Small intestine (tissue), 7 donors: ENCODE data around the gene TCL1B. TPM values are rescaled to one million over a fixed set of nuclear protein-coding genes. Genes with fewer than 3 reads are reported as not detected.

ENCODE experiments used
- DNase-seq, 2 donors: peaks; one replicate each; pipeline versions ENCODE4 v3.0.0 to v3.0.0-alpha.2; 2013
- FAIRE-seq: peaks from 2 replicates; lab custom pipeline; 2012; peaks lifted over from hg19 to GRCh38; lab: Jason Lieb, UNC
- H3K27ac ChIP-seq, 3 donors: one replicate each; pipeline ENCODE4 v1.5.1; 2013; ENCODE audit warnings: low read length in 2 of 3, mild to moderate bottlenecking in 2 of 3, control low read depth in 1 of 3, inconsistent platforms in 1 of 3, low read depth in 1 of 3, moderate library complexity in 1 of 3
- H3K27me3 ChIP-seq, 3 donors: one replicate each; pipeline ENCODE4 v1.6.1; 2013; ENCODE audit warnings: low read length in 3 of 3, inconsistent platforms in 1 of 3; ENCODE audit not compliant: control insufficient read depth in 3 of 3, insufficient read depth in 3 of 3
- H3K36me3 ChIP-seq, 3 donors: one replicate each; pipeline ENCODE4 v1.6.1; 2013; ENCODE audit warnings: low read length in 3 of 3, inconsistent platforms in 1 of 3, low read depth in 1 of 3, mild to moderate bottlenecking in 1 of 3, moderate library complexity in 1 of 3; ENCODE audit not compliant: control insufficient read depth in 3 of 3, insufficient read depth in 2 of 3
- H3K4me1 ChIP-seq, 3 donors: one replicate each; pipeline ENCODE4 v1.6.1; 2013; ENCODE audit warnings: low read length in 2 of 3, inconsistent platforms in 1 of 3, low read depth in 1 of 3, mild to moderate bottlenecking in 1 of 3, moderate library complexity in 1 of 3; ENCODE audit not compliant: control insufficient read depth in 3 of 3, insufficient read depth in 2 of 3
- H3K4me3 ChIP-seq, 3 donors: one replicate each; pipeline ENCODE4 v1.5.1; 2013; ENCODE audit warnings: low read length in 3 of 3, control low read depth in 1 of 3, inconsistent platforms in 1 of 3, low read depth in 1 of 3, mild to moderate bottlenecking in 1 of 3, moderate library complexity in 1 of 3
- H3K9me3 ChIP-seq, 2 donors: one replicate each; pipeline ENCODE4 v1.6.1; 2013; ENCODE audit warnings: low read depth in 1 of 2, low read length in 1 of 2; ENCODE audit not compliant: control insufficient read depth in 2 of 2, insufficient read depth in 1 of 2
- WGBS, 3 donors: extraction: QIAGEN DNeasy Blood & Tissue Kit; methylation state at CpG; one replicate each; pipeline ENCODE4 v1.1.7; 2013; 5-methylcytosine and 5-hydroxymethylcytosine counted together
- polyA plus RNA-seq, 4 donors: library from polyadenylated mRNA; stranded (reverse) in 3 of 4; unstranded in 1 of 4; fragments of 200-250 nt in 3 of 4; fragments of 120-200 nt in 1 of 4; gene quantifications; one replicate each; pipeline versions ENCODE4 v1.2.1 to v1.2.3, GENCODE V29; 2013
- donor health status: healthy with polysubstance abuse.
- donor health status: control.
- donor health status: control.
- donor health status: Bipolar disorder and iron deficiency.
- donor health status: healthy.

Gene TCL1B
- polyA plus RNA-seq, 4 donors, result 0.06 TPM; not detected in 3

GRCh38 chr14:95700221-95700976, 14.2 kb downstream of the TCL1B start:
- no peak for FAIRE-seq
- no peak for DNase-seq
- Histone ChIP-seq H3K9me3 (no peaks in the 10 kb centered on the region), H3K4me1 (no peaks in the 10 kb centered on the region), H3K27me3 (peaks cover 0 to 2% (median 0%) of the 10 kb centered on the region in 3 donors), H3K27ac (no peak overlapping the region), H3K36me3 (no peaks in the 10 kb centered on the region), H3K4me3 (no peak overlapping the region)
- WGBS, 3 donors, result 50 to 51% (median 51%) methylated on average over 5 of the region's 5 CpGs

GRCh38 chr14:95701846-95702221, 15.6 kb downstream of the TCL1B start:
- FAIRE-seq, result no peak
- WGBS, 3 donors, result 18 to 38% (median 21%) methylated on average over 4 of the region's 4 CpGs

GRCh38 chr14:95703341-95703740, 17.1 kb downstream of the TCL1B start:
- no peaks in the 10 kb centered on the region for H3K4me1 ChIP-seq
- no peak overlapping the region for H3K4me3 ChIP-seq
- H3K36me3 ChIP-seq, result no peaks in the 10 kb centered on the region
- H3K9me3 ChIP-seq, result no peaks in the 10 kb centered on the region
- FAIRE-seq, result no peak
- peaks cover 0 to 2% (median 0%) of the 10 kb centered on the region in 3 donors for H3K27me3 ChIP-seq
- H3K27ac ChIP-seq, result no peak overlapping the region
- no peak for DNase-seq
- 67 to 80% (median 71%) methylated on average over 3 of the region's 3 CpGs for WGBS, 3 donors

More at GRCh38 chr14:95701846-95702221, 15.6 kb downstream of the TCL1B start:
- no peaks in the 10 kb centered on the region for H3K36me3 ChIP-seq
- H3K27ac ChIP-seq, result no peak overlapping the region
- H3K9me3 ChIP-seq, result no peaks in the 10 kb centered on the region
- no peaks in the 10 kb centered on the region for H3K4me1 ChIP-seq
- no peak overlapping the region for H3K4me3 ChIP-seq
- peak in 1 of 2 donors; percentile 10 for DNase-seq
- H3K27me3 ChIP-seq, result peaks cover 0 to 2% (median 0%) of the 10 kb centered on the region in 3 donors

DNA sequence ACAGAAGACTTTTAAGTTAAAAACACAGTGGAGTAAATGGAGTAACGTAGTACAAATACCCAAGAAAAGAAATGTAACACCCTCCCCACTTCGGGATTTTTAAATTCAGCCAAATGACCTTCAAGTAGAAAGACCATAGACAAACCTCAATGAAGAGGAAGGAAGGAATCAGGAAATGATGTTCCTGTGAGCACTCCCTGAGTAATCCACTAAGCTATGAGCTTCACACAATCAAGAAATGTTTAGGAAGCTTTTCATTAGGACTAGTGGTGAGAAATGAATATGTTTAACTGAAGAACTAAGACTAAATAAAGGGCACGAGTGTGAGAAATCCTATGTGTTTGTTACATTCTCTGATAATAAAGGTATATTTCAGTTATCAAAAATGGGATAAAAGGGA, 17.6 kb downstream of the TCL1B start:
- no peaks in the 10 kb centered on the region for H3K9me3 ChIP-seq
- H3K4me1 ChIP-seq, result no peaks in the 10 kb centered on the region
- no peak overlapping the region for H3K27ac ChIP-seq
- H3K4me3 ChIP-seq, result no peak overlapping the region
- 63 to 72% (median 70%) methylated on average over 3 of the region's 3 CpGs for WGBS, 3 donors
- H3K36me3 ChIP-seq, result no peaks in the 10 kb centered on the region
- DNase-seq (no peak), FAIRE-seq (no peak)
- H3K27me3 ChIP-seq, result peaks cover 0 to 2% (median 0%) of the 10 kb centered on the region in 3 donors

DNA sequence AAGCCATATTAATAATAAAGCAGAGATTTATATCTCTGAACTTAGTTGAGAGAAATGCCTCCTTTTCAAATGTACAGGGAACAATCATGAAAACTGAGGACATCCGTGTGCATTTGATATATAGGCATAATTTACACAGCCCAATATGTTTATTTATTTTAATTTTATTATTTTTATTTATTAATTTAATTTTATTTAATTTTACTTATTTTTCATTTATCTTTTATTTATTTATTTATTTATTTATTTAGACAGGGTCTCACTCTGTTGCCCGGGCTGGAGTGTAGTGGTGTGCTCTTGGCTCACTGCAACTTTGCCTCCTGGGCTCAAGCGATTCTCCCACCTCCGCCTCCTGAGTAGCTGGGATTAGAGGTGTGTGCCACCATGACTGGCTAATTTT, 19.3 kb downstream of the TCL1B start:
- no peaks in the 10 kb centered on the region for H3K9me3 ChIP-seq
- no peak overlapping the region for H3K27ac ChIP-seq
- H3K4me1 ChIP-seq, result no peaks in the 10 kb centered on the region
- no peak overlapping the region for H3K4me3 ChIP-seq
- 86 to 93% (median 90%) methylated on average over 4 of the region's 4 CpGs for WGBS, 3 donors
- FAIRE-seq, result no peak
- no peak for DNase-seq
- no peaks in the 10 kb centered on the region for H3K27me3 ChIP-seq
- no peaks in the 10 kb centered on the region for H3K36me3 ChIP-seq

DNA sequence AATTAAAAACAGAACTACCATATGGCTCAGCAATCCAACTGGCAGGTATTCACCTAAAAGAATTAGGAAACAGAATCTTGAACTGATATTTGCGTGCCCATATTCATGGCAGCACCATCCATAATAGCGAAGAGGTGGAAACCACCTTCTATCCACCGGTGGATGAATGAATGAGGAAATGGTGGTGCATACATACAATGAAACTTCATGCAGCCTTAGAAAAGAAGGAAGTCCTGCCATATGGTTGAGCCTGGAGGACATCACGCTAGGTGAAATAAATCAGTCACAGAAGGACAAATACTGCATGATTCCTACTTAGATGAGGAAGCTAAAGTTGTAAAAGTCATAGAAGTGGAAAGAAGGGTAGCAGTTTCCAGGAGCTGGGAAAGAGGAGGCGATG, 21.1 kb downstream of the TCL1B start:
- Histone ChIP-seq H3K4me3 (no peak overlapping the region), H3K9me3 (no peaks in the 10 kb centered on the region), H3K4me1 (no peaks in the 10 kb centered on the region), H3K27me3 (peaks cover 0 to 3% (median 0%) of the 10 kb centered on the region in 3 donors), H3K36me3 (no peaks in the 10 kb centered on the region), H3K27ac (no peak overlapping the region)
- FAIRE-seq (no peak), DNase-seq (no peak)
- whole genome bisulfite sequencing, 3 donors, result 74 to 85% (median 77%) methylated on average over 5 of the region's 5 CpGs

- Histone ChIP-seq H3K36me3 (no peaks in the 10 kb centered on the region), H3K27ac (no peak overlapping the region), H3K4me3 (no peak overlapping the region), H3K27me3 (peaks cover 0 to 20% (median 3%) of the 10 kb centered on the region in 3 donors), H3K4me1 (no peaks in the 10 kb centered on the region), H3K9me3 (no peaks in the 10 kb centered on the region)
- 76 to 84% (median 82%) methylated on average over 17 of the region's 17 CpGs for WGBS, 3 donors
- no peak for FAIRE-seq
- no peak for DNase-seq
Measured at GRCh38 chr14:95710106-95710505, 23.9 kb downstream of the TCL1B start.

GRCh38 chr14:95711476-95712176, 25.4 kb downstream of the TCL1B start:
- FAIRE-seq (no peak), DNase-seq (no peak)
- WGBS, 3 donors, result 66 to 78% (median 71%) methylated on average over 9 of the region's 9 CpGs
- H3K27me3 ChIP-seq, result peaks cover 0 to 22% (median 3%) of the 10 kb centered on the region in 3 donors
- no peaks in the 10 kb centered on the region for H3K4me1 ChIP-seq
- no peaks in the 10 kb centered on the region for H3K9me3 ChIP-seq
- no peak overlapping the region for H3K27ac ChIP-seq
- H3K36me3 ChIP-seq, result no peaks in the 10 kb centered on the region
- H3K4me3 ChIP-seq, result no peak overlapping the region
